Measurements from ENCODE around the gene BPIFB3. TPM values are rescaled to one million over a fixed set of nuclear protein-coding genes. Genes with fewer than 3 reads are reported as not detected.

The BPIFB3 gene
- total and polyA plus RNA-seq, 9 of the 15 experiments (the other 6 are each of a cell fraction or from before 2014, with no cell fraction given), result not detected

DNA sequence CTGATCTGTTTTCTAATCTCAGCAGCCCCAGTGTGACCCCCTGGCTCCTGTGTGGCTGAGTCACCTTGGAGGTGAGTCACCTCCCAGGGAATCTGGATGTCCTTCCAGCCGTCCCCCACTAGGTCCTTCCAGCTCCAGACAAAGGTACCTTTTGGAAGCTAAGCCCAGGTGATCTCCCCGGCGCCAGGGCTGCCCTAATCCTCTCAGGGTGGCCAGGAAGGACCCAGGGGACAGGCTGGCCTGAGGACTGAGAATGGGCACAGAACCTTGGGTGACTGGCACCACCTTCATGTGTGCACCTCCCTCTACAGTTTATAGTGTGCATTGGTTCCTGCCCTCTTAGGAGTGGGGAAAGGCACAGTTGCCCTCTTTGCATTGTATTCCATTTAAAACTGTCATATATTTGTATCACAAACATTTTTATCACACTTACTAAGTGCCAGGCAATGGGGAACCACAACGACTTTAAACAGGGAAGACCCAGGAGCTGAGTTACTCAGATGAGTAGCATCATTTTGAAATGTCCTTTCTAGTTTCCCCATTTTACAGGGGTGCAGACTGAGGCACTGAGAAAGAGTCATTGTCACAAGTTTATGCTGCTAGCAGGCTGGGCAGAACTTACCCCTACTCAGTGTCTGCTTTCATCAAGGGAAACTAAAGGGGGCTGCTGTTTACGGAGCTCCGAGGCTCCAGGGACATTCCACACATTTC is 23.1 kb downstream of the BPIFB3 start:
- peaks cover 0 to 7% of the 10 kb centered on the region in 2 experiments; a peak in 2 of 5 replicates for H3K27me3 ChIP-seq (ENCODE audit: control insufficient read depth in 2 of 2, insufficient read depth in 2 of 2, low read length in 2 of 2)
- H3K4me3 ChIP-seq, result no peak overlapping the region
- H3K9me3 ChIP-seq (replicated peaks; ENCODE audit: control insufficient read depth, insufficient read depth, low read depth, low read length), result no peaks in the 10 kb centered on the region
- H3K4me1 ChIP-seq (replicated peaks in 1 of 2; ENCODE audit: control insufficient read depth in 2 of 2, insufficient read depth in 2 of 2, low read length in 2 of 2), result no peaks in the 10 kb centered on the region
- H2AFZ ChIP-seq (ENCODE audit: low read depth, low read length), result no peak overlapping the region
- BruUV-seq (replicated peaks), result no TSS peak
- WGBS (ENCODE audit: insufficient coverage, low coverage, missing lambda C conversion rate), result 1% methylated on average over 6 of the region's 6 CpGs
- intact Hi-C loops (cut with micrococcal nuclease), result no loop called here
- no peaks in the 10 kb centered on the region for H3K79me2 ChIP-seq (ENCODE audit: control insufficient read depth, insufficient read depth, low read length)
- no peaks in the 10 kb centered on the region for H3K36me3 ChIP-seq (ENCODE audit: control insufficient read depth, insufficient read depth, low read length)
- no peak overlapping the region for H3K27ac ChIP-seq (ENCODE audit: extremely low read depth, low read depth, low read length)
- ATAC-seq (no peak), FAIRE-seq (no peak), DNase-seq (ENCODE audit: extremely low read depth in 1 of 4, low spot score in 3 of 4) (no peak)
- no peaks in the 10 kb centered on the region for H4K20me1 ChIP-seq (replicated peaks; ENCODE audit: control insufficient read depth, insufficient read depth, low read length)
- no peak overlapping the region for H3K9ac ChIP-seq (ENCODE audit: insufficient read depth in 1 of 2, low read depth in 2 of 2, low read length in 2 of 2)
- in situ Hi-C loops (cut with MboI), result no loop called here
- no peak overlapping the region for H3K4me2 ChIP-seq (ENCODE audit: insufficient read depth, low read length)
- POLR2A ChIA-PET, result no interaction called here
- H3K9me1 ChIP-seq (ENCODE audit: control insufficient read depth, insufficient read depth, low read length), result no peaks in the 10 kb centered on the region
- CTCF ChIA-PET (ENCODE audit: low intra/inter-chr PET ratio), result no interaction called here
- TF ChIP-seq, protein P1, sequence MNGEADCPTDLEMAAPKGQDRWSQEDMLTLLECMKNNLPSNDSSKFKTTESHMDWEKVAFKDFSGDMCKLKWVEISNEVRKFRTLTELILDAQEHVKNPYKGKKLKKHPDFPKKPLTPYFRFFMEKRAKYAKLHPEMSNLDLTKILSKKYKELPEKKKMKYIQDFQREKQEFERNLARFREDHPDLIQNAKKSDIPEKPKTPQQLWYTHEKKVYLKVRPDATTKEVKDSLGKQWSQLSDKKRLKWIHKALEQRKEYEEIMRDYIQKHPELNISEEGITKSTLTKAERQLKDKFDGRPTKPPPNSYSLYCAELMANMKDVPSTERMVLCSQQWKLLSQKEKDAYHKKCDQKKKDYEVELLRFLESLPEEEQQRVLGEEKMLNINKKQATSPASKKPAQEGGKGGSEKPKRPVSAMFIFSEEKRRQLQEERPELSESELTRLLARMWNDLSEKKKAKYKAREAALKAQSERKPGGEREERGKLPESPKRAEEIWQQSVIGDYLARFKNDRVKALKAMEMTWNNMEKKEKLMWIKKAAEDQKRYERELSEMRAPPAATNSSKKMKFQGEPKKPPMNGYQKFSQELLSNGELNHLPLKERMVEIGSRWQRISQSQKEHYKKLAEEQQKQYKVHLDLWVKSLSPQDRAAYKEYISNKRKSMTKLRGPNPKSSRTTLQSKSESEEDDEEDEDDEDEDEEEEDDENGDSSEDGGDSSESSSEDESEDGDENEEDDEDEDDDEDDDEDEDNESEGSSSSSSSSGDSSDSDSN (IDR thresholded peaks at IDR 0.05; ENCODE audit: borderline replicate concordance in 1 of 2, low read depth in 2 of 2, low read length in 2 of 2), result no peak
- TF ChIP-seq MAZ (CRISPR knock-in tag; conservative IDR thresholded peaks at IDR 0.05 in 1 of 2, IDR thresholded peaks at IDR 0.05 in 1 of 2), result no peak
- no peak for TF ChIP-seq ZNF511 (CRISPR knock-in tag; IDR thresholded peaks at IDR 0.05)
- no peak for TF ChIP-seq FOSL1 (tag; conservative IDR thresholded peaks at IDR 0.05)
- TF ChIP-seq RBM39 (optimal IDR thresholded peaks at IDR 0.05; ENCODE audit: low read depth, low read length), result no peak
- peak; percentile 5 to 34 (median 31); a peak in 3 of 6 replicates for TF ChIP-seq CTCF (IDR thresholded peaks at IDR 0.05 in 2 of 3, conservative IDR thresholded peaks at IDR 0.05 in 1 of 3; ENCODE audit: insufficient read depth in 2 of 3, low read depth in 1 of 3, low read length in 3 of 3)
- no peak for TF ChIP-seq CTCFL (IDR thresholded peaks at IDR 0.05; ENCODE audit: borderline replicate concordance, insufficient read depth, low read depth, low read length, poor library complexity, severe bottlenecking)
- TF ChIP-seq, protein P2, sequence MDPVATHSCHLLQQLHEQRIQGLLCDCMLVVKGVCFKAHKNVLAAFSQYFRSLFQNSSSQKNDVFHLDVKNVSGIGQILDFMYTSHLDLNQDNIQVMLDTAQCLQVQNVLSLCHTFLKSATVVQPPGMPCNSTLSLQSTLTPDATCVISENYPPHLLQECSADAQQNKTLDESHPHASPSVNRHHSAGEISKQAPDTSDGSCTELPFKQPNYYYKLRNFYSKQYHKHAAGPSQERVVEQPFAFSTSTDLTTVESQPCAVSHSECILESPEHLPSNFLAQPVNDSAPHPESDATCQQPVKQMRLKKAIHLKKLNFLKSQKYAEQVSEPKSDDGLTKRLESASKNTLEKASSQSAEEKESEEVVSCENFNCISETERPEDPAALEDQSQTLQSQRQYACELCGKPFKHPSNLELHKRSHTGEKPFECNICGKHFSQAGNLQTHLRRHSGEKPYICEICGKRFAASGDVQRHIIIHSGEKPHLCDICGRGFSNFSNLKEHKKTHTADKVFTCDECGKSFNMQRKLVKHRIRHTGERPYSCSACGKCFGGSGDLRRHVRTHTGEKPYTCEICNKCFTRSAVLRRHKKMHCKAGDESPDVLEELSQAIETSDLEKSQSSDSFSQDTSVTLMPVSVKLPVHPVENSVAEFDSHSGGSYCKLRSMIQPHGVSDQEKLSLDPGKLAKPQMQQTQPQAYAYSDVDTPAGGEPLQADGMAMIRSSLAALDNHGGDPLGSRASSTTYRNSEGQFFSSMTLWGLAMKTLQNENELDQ (CRISPR knock-in tag; IDR thresholded peaks at IDR 0.05; ENCODE audit: borderline replicate concordance), result no peak
- peak; percentile 54 for TF ChIP-seq RBM25 (IDR thresholded peaks at IDR 0.05; ENCODE audit: low read depth, low read length, severe bottlenecking)
- no peak for TF ChIP-seq TAF9B (IDR thresholded peaks at IDR 0.05; ENCODE audit: partially characterized antibody)
